HEK293T (cell line): ENCODE results near the gene ACTR8.

ENCODE experiments used
- FOXA1 ChIP-seq: fragments of 450-650 bp; IDR thresholded peaks from 2 replicates; pipeline ENCODE4 v1.6.1; 2016; ENCODE audit warnings: mild to moderate bottlenecking
- L3MBTL2 ChIP-seq: fragments of 450-650 bp; conservative IDR thresholded peaks from 2 replicates; pipeline ENCODE4 v1.6.1; 2016; ENCODE audit warnings: mild to moderate bottlenecking

DNA sequence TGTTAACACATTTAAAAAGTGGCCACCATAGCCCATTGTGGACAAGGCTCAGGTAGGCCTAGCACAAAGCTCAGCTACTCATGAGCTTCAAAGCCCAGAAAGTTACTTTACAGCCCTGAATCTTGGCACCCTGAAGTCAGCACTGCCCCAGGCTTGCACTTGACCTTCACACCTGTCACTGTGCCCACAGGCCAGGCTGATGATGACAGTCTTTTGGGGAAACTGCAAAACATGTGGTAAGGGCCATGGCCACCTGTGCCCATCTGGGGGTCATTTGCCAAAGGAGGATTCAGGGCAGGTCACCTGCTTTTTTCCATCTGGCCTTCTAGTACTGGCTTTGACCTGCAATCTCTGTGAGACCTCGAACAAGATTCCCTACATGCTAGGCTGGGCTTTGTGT, 46.7 kb downstream of the ACTR8 start:
- TF ChIP-seq FOXA1 (no peak), L3MBTL2 (no peak)
